ENCODE measurements around the gene GET4. TPM values are rescaled to one million over a fixed set of nuclear protein-coding genes. Genes with fewer than 3 reads are reported as not detected.
A peak's percentile ranks its signal among the peaks of the same experiment; 100 is the strongest.
"Not testable (repeated sequence)": the region's sequence is repeated elsewhere in the genome, so short reads cannot be mapped to it uniquely, and the experiment has no call there.

GET4 gene
- total RNA-seq, 1 donor from 2014 or later, result 4.2 TPM

DNA sequence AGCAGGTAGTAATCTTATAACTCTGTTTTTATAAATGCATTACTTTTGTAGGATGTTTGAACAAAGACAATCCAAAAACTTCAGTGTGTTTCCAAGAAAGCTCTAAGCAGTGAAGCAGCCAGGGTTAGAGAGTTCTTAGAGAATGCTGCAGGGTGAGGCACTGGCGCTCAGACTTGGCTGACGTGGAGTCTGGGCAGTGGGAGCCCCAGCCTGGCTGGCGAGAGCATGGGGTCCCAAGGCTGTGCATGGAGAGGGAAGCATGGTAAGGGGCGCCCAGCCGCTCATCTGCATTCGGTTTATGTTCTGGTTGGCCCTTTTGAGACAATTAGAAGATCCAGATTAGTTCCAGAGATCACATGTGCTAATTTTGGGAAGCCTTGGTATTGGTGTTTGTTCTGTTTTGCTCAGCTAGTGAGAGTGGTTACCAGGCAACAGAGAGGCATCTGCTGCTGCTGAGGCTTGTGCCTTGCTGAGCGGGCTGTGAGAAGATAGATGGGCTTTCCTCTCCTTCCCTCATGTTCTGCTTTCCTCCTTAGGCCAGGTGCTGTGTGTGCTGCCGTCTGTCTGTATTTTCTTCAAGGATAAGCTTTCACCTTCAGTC is 33.8 kb upstream of the GET4 start:
- Histone ChIP-seq H3K4me1 (peaks cover 7 to 24% of the 10 kb centered on the region in 2 donors), H3K4me3 (no peak overlapping the region), H3K36me3 (peaks cover 46 to 64% of the 10 kb centered on the region in 2 donors), H3K9me3 (no peaks in the 10 kb centered on the region), H3K27me3 (no peaks in the 10 kb centered on the region), H3K27ac (peak overlapping the region; percentile 48 to 53)
- TF ChIP-seq CTCF (IDR thresholded peaks at IDR 0.05), result no peak
- DNase-seq (ENCODE audit: low spot score in 2 of 2), result no peak
- intact Hi-C loops (cut with DNase I), result no loop called here

DNA sequence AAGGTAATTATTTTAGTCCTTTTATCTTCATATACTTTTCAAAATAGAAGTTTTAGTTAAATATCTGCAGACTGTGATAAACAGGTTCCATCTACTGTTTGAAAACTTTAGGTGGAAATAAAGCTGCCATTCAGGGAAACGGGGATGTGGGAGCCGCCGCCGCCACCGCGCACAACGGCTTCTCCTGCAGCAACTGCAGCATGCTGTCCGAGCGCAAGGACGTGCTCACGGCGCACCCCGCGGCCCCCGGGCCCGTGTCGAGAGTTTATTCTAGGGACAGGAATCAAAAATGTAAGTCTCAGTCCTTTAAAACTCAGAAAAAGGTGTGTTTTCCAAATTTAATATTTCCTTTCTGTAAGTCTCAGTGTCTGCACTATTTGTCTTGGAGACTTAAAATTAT is 33.1 kb upstream of the GET4 start:
- H3K4me3 ChIP-seq, result no peak overlapping the region
- peak overlapping the region in 1 of 2 donors; percentile 48 for H3K27ac ChIP-seq
- no peak for DNase-seq (ENCODE audit: low spot score in 2 of 2)
- intact Hi-C loops (cut with DNase I), result no loop called here
- no peaks in the 10 kb centered on the region for H3K9me3 ChIP-seq
- H3K36me3 ChIP-seq, result peaks cover 46 to 64% of the 10 kb centered on the region in 2 donors
- TF ChIP-seq CTCF (IDR thresholded peaks at IDR 0.05), result no peak
- H3K27me3 ChIP-seq, result no peaks in the 10 kb centered on the region
- H3K4me1 ChIP-seq, result peaks cover 7 to 22% of the 10 kb centered on the region in 2 donors

DNA sequence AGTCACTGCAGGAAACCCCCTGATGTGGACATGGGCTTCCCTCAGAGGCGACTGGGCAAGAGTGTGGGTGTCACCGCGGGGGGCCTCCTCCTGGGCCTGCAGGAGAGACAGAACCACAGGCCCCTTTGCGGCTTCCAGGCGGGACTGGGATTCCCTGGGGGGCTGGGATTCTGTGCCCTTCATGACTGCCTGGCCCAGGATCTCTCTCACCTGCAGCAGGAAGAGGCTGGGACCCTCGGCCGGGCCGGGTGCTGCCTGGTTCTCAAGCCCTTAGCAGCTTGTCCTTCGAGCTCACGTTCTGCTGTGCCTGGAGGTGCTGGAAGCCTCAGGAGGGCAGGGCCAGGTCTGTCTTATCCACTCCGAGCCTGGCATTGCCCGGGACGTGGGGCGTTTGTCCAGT is 32.3 kb upstream of the GET4 start:
- Histone ChIP-seq H3K27me3 (no peaks in the 10 kb centered on the region), H3K36me3 (peaks cover 43 to 62% of the 10 kb centered on the region in 2 donors), H3K9me3 (no peaks in the 10 kb centered on the region), H3K27ac (peak overlapping the region in 1 of 2 donors; percentile 13), H3K4me1 (peaks cover 7 to 16% of the 10 kb centered on the region in 2 donors), H3K4me3 (no peak overlapping the region)
- intact Hi-C loops (cut with DNase I), result no loop called here
- no peak for TF ChIP-seq CTCF (IDR thresholded peaks at IDR 0.05)
- no peak for DNase-seq (ENCODE audit: low spot score in 2 of 2)

DNA sequence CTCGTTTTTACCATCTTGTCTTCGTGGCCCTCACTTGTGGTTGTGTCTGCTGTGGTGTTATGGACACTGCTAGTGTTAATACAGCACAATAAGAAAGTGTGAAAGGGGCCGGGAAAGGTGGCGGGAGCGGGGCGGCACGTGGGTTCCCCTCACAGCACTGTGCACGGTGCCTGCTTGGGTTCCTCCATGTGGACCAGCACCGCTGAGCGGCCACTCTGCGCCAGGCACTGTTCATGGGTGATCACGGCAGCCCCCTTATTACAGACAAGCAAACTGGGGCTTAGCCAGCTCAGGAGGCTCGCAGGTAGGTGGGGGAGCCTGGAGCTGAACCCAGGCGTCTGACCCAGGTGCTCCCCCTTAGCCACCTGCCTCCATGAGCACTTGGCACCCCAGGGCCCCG is 31.8 kb upstream of the GET4 start:
- no peak for DNase-seq (ENCODE audit: low spot score in 2 of 2)
- H3K27ac ChIP-seq, result no peak overlapping the region
- peaks cover 7 to 16% of the 10 kb centered on the region in 2 donors for H3K4me1 ChIP-seq
- peaks cover 39 to 64% of the 10 kb centered on the region in 2 donors for H3K36me3 ChIP-seq
- H3K4me3 ChIP-seq, result no peak overlapping the region
- intact Hi-C loops (cut with DNase I), result no loop called here
- H3K9me3 ChIP-seq, result no peaks in the 10 kb centered on the region
- no peaks in the 10 kb centered on the region for H3K27me3 ChIP-seq
- TF ChIP-seq CTCF (IDR thresholded peaks at IDR 0.05), result no peak

DNA sequence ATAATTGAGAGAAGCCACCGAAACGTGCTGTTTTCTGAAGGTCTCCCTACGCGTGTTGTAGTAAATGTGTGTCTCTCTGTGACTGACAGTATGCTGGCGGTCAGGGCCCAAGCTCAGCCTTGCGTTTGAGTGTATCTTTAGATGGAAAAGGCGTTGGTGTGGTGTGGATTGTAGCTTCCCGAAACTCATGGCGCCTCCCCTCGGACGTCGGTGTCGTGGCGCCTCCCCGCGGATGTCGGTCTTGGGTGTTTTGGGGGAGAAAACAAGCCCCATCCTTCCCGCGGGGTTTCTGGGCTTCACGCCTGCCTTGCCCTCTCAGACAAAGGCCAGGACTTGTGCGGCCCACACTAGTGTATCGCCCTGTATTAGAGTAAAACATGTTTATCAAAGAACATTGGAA is 31.3 kb upstream of the GET4 start:
- Histone ChIP-seq H3K27ac (no peak overlapping the region), H3K9me3 (no peaks in the 10 kb centered on the region), H3K36me3 (peaks cover 37 to 65% of the 10 kb centered on the region in 2 donors), H3K27me3 (no peaks in the 10 kb centered on the region), H3K4me1 (peaks cover 7 to 16% of the 10 kb centered on the region in 2 donors), H3K4me3 (no peak overlapping the region)
- DNase-seq (ENCODE audit: low spot score in 2 of 2), result no peak
- TF ChIP-seq CTCF (IDR thresholded peaks at IDR 0.05), result no peak
- intact Hi-C loops (cut with DNase I), result no loop called here

- TF ChIP-seq CTCF (IDR thresholded peaks at IDR 0.05), result no peak
- H3K4me1 ChIP-seq, result peaks cover 7 to 16% of the 10 kb centered on the region in 2 donors
- H3K27ac ChIP-seq, result no peak overlapping the region
- intact Hi-C loops (cut with DNase I), result no loop called here
- H3K36me3 ChIP-seq, result peaks cover 35 to 66% of the 10 kb centered on the region in 2 donors
- no peaks in the 10 kb centered on the region for H3K9me3 ChIP-seq
- H3K4me3 ChIP-seq, result no peak overlapping the region
- DNase-seq (ENCODE audit: low spot score in 2 of 2), result no peak
- H3K27me3 ChIP-seq, result no peaks in the 10 kb centered on the region
Observed at GRCh38 chr7:845731-846130, 30.6 kb upstream of the GET4 start.

DNA sequence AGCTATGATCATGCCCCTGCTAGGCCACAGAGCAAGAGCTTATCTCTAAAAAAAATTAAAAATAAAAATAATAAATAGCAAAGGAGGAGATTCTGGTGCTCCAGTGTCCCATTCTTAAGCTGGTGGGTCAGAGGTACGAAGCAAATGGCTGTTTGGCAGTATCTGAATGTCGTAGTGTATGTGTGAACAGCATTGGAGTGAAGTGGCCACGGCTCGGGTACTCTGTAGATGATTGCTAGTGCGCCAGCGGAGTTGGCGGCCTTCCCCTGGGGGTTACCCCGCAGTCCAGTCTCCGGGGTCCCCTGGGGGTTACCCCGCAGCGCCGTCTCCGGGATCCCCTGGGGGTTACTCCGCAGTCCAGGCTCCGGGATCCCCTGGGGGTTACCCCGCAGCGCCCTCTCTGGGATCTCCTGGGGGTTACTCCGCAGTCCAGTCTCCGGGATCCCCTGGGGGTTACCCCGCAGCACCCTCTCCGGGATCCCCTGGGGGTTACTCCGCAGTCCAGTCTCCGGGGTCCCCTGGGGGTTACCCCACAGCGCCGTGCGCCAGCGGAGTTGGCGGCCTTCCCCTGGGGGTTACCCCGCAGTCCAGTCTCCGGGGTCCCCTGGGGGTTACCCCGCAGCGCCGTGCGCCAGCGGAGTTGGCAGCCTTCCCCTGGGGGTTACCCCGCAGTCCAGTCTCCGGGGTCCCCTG is 29.2 kb upstream of the GET4 start:
- H3K4me3 ChIP-seq; intact Hi-C loops (cut with DNase I); H3K9me3 ChIP-seq; H3K27me3 ChIP-seq; DNase-seq (ENCODE audit: low spot score in 2 of 2); H3K4me1 ChIP-seq; H3K27ac ChIP-seq: not testable (repeated sequence)
- H3K36me3 ChIP-seq, result peaks cover 46 to 77% of the 10 kb centered on the region in 2 donors

GRCh38 chr7:847728-848127 is 28.6 kb upstream of the GET4 start:
- H3K27ac ChIP-seq; H3K4me3 ChIP-seq; H3K27me3 ChIP-seq; DNase-seq (ENCODE audit: low spot score in 2 of 2); H3K4me1 ChIP-seq; H3K9me3 ChIP-seq; intact Hi-C loops (cut with DNase I): not testable (repeated sequence)
- peaks cover 49 to 75% of the 10 kb centered on the region in 2 donors for H3K36me3 ChIP-seq
